ENCODE measurements around the gene PNLIPRP2. TPM values are rescaled to one million over a fixed set of nuclear protein-coding genes. Genes with fewer than 3 reads are reported as not detected.

The PNLIPRP2 gene
- total RNA-seq, 1 experiment from 2014 or later, result not detected

DNA sequence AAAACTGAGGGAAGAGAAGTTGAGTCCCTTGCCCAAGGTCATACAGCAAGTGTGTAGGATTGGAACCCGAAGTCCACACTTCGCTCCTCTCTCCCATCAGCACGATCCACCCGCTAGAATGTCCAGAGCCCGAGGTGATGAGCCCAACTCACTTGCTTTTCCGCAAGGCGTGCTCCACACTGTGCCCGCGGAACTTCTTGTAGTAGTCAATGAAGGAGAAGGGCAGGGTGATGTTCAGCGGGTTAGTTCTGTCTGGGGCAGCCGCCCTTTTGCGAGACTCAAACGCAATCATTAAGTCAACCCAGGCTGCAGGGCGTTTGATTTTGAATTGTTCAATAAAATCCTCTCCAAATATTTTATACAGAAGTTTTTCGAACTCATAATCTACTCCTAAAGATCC lies 58.6 kb downstream of the PNLIPRP2 start:
- no peak overlapping the region for H3K27ac Mint-ChIP-seq (ENCODE audit: unreplicated experiment)
- no peaks in the 10 kb centered on the region for H3K9me3 Mint-ChIP-seq (ENCODE audit: low read depth, unreplicated experiment)
- H3K4me1 Mint-ChIP-seq (ENCODE audit: low read depth, unreplicated experiment), result no peaks in the 10 kb centered on the region
- H3K36me3 Mint-ChIP-seq (ENCODE audit: insufficient read depth, unreplicated experiment), result no peaks in the 10 kb centered on the region
- H3K27me3 Mint-ChIP-seq (ENCODE audit: unreplicated experiment), result peaks cover 7% of the 10 kb centered on the region
- TF ChIP-seq, protein P1, sequence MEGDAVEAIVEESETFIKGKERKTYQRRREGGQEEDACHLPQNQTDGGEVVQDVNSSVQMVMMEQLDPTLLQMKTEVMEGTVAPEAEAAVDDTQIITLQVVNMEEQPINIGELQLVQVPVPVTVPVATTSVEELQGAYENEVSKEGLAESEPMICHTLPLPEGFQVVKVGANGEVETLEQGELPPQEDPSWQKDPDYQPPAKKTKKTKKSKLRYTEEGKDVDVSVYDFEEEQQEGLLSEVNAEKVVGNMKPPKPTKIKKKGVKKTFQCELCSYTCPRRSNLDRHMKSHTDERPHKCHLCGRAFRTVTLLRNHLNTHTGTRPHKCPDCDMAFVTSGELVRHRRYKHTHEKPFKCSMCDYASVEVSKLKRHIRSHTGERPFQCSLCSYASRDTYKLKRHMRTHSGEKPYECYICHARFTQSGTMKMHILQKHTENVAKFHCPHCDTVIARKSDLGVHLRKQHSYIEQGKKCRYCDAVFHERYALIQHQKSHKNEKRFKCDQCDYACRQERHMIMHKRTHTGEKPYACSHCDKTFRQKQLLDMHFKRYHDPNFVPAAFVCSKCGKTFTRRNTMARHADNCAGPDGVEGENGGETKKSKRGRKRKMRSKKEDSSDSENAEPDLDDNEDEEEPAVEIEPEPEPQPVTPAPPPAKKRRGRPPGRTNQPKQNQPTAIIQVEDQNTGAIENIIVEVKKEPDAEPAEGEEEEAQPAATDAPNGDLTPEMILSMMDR (IDR thresholded peaks at IDR 0.05; ENCODE audit: unreplicated experiment), result no peak
- H3K4me3 Mint-ChIP-seq (ENCODE audit: low read depth, unreplicated experiment), result no peak overlapping the region
- no TSS peak for BruUV-seq (replicated peaks)
- CTCF ChIA-PET, result no interaction called here
- DNase-seq, result no peak
- intact Hi-C loops (cut with micrococcal nuclease; ENCODE audit: unreplicated experiment), result no loop called here

DNA sequence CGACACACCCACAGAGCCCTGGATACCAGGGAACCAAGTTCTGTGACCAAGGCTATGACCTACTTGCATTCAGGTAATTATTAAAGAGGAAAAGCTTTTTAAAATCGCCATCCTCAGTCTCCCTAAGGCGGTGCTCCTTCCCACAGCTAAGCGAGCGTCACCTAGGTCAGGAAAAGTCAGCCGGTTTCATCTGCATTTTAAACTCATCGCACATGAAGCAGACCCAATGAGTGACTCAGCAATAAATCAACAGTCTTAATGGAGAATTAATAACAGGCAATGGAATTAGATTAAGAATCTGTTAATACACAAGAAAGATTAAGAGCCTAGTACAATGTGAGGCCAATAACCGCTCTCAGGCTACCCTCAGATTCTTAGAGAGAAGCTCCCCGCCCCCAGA lies 62.4 kb downstream of the PNLIPRP2 start:
- H3K4me1 Mint-ChIP-seq (ENCODE audit: low read depth, unreplicated experiment), result no peaks in the 10 kb centered on the region
- H3K36me3 Mint-ChIP-seq (ENCODE audit: insufficient read depth, unreplicated experiment), result no peaks in the 10 kb centered on the region
- no peak for DNase-seq
- CTCF ChIA-PET, result interaction anchor here (0.9 to 1.7 kb wide), 2 partner anchors 7 to 105 kb away, joined by 3 to 13 read pairs; no protein-coding TSS in a partner anchor
- H3K9me3 Mint-ChIP-seq (ENCODE audit: low read depth, unreplicated experiment), result no peaks in the 10 kb centered on the region
- intact Hi-C loops (cut with micrococcal nuclease; ENCODE audit: unreplicated experiment), result no loop called here
- H3K4me3 Mint-ChIP-seq (ENCODE audit: low read depth, unreplicated experiment), result peak overlapping the region; percentile 70
- peaks cover 2% of the 10 kb centered on the region for H3K27me3 Mint-ChIP-seq (ENCODE audit: unreplicated experiment)
- no peak overlapping the region for H3K27ac Mint-ChIP-seq (ENCODE audit: unreplicated experiment)
- TF ChIP-seq, protein P1 (IDR thresholded peaks at IDR 0.05; ENCODE audit: unreplicated experiment), result no peak
- BruUV-seq (replicated peaks), result no TSS peak

DNA sequence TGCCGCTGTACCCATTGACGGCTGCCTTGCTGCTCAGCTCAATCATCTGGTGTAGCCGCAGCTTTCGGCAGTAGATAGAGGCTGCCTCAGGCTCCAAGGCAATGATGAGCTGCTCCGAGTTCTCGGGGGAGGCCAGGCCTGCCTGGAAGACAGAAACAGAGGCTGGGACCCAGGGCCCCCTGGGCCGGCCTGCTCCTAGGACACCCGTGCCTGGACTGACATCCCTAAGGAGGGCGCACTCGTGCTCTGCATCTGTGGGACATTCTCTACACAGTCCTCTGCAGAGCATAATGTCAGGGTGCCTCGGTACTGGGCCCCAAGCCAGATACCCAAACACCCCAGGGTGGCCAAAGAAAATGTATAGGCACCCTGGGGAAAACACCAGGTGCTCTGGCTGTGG lies 63.1 kb downstream of the PNLIPRP2 start:
- CTCF ChIA-PET, result interaction anchor here (0.6 to 1.0 kb wide), 2 partner anchors 16 to 37 kb away, joined by 3 read pairs; no protein-coding TSS in a partner anchor
- TF ChIP-seq, protein P1 (IDR thresholded peaks at IDR 0.05; ENCODE audit: unreplicated experiment), result no peak
- Mint-ChIP-seq H3K27me3 (ENCODE audit: unreplicated experiment) (peaks cover 8% of the 10 kb centered on the region), H3K27ac (ENCODE audit: unreplicated experiment) (no peak overlapping the region), H3K9me3 (ENCODE audit: low read depth, unreplicated experiment) (no peaks in the 10 kb centered on the region), H3K36me3 (ENCODE audit: insufficient read depth, unreplicated experiment) (no peaks in the 10 kb centered on the region), H3K4me1 (ENCODE audit: low read depth, unreplicated experiment) (no peaks in the 10 kb centered on the region), H3K4me3 (ENCODE audit: low read depth, unreplicated experiment) (no peak overlapping the region)
- no peak for DNase-seq
- intact Hi-C loops (cut with micrococcal nuclease; ENCODE audit: unreplicated experiment), result no loop called here
- BruUV-seq (replicated peaks), result no TSS peak

DNA sequence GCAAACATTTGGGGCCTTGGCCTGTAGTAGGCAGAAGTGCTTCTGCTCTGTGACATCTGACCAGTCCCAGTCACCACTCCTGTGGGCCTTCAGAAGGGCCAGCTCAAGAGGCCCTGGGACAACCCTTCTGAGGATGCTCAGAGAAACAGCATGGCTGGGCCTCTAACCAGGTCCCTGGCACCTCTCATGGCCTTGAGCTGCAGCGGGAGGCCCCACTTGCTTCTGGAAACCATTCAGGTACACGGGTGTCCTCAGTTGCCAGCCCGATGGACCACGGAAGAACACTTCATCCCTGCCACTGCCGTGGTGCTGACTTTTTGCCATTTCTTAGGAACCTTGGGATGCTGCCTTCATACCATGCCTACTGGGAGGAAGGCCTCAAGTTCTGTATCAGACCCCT lies 64.0 kb downstream of the PNLIPRP2 start:
- TF ChIP-seq, protein P1 (IDR thresholded peaks at IDR 0.05; ENCODE audit: unreplicated experiment), result no peak
- H3K27ac Mint-ChIP-seq (ENCODE audit: unreplicated experiment), result no peak overlapping the region
- CTCF ChIA-PET, result no interaction called here
- H3K4me3 Mint-ChIP-seq (ENCODE audit: low read depth, unreplicated experiment), result no peak overlapping the region
- BruUV-seq (replicated peaks), result no TSS peak
- no peaks in the 10 kb centered on the region for H3K4me1 Mint-ChIP-seq (ENCODE audit: low read depth, unreplicated experiment)
- no peaks in the 10 kb centered on the region for H3K36me3 Mint-ChIP-seq (ENCODE audit: insufficient read depth, unreplicated experiment)
- no peak for DNase-seq
- intact Hi-C loops (cut with micrococcal nuclease; ENCODE audit: unreplicated experiment), result no loop called here
- H3K9me3 Mint-ChIP-seq (ENCODE audit: low read depth, unreplicated experiment), result no peaks in the 10 kb centered on the region
- peaks cover 16% of the 10 kb centered on the region for H3K27me3 Mint-ChIP-seq (ENCODE audit: unreplicated experiment)

Data from Calu3 (cell line).